ENCODE results near the gene SH3PXD2B.

Gene SH3PXD2B

DNA sequence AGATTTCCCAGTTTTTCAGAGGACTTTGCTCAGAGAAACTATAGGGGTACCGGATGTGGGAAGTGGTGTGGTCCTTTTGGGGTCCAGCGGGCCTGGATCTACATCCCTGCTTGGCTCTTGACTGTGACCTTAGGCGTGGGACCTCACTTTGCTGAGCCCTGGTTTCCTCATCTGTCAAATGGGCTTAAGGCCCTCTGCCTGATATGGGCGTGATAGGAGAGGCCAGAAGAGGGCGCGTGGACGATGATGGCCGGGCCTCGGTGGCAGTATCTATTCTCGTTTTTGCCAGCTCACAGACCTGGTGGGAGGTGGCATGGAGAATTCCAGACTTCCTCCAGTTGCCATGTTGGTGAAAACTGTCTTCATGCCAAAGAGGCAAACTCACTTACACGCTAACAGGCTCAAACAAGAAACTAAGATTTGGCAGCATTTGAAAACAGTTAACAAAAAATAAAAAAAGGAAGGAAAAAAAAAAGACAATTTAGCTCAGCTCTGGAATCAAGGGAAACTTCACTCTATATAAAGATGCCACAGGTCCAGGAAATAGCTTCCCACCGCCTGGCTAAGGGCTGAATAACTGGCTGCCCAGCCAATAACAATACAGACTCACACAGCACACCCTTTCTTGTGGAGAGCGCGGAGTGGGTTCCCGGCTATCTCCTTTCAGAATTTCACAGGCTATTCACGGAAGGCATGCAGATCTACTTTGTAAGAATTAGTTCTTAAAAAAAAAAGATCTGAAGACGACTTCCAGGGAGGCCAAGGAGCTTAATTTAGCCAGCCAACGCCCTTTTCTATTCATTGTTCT, 1.7 kb downstream of the SH3PXD2B start:
- peak; percentile 63 for DNase-seq

DNA sequence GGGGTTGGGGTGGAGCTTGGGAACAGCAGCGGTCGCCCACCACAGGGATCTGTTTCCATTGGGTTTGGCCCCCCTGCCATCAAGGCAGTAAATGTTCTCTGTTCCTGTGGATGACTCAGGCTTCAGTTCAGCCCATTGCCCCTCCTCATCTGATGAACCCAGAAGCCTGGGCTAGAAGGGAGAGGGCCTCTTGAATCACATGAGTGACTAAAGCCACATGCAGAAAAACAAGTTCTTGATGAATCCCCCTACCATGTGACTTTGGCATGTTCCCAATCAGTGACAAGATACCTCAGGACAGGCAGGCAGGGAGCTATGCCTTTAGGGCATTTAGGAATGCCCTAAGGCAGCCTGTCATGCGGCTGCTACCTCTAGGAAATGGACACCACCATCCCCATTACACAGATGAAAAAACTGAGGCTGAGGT, 2.5 kb downstream of the SH3PXD2B start:
- DNase-seq: no peak

DNA sequence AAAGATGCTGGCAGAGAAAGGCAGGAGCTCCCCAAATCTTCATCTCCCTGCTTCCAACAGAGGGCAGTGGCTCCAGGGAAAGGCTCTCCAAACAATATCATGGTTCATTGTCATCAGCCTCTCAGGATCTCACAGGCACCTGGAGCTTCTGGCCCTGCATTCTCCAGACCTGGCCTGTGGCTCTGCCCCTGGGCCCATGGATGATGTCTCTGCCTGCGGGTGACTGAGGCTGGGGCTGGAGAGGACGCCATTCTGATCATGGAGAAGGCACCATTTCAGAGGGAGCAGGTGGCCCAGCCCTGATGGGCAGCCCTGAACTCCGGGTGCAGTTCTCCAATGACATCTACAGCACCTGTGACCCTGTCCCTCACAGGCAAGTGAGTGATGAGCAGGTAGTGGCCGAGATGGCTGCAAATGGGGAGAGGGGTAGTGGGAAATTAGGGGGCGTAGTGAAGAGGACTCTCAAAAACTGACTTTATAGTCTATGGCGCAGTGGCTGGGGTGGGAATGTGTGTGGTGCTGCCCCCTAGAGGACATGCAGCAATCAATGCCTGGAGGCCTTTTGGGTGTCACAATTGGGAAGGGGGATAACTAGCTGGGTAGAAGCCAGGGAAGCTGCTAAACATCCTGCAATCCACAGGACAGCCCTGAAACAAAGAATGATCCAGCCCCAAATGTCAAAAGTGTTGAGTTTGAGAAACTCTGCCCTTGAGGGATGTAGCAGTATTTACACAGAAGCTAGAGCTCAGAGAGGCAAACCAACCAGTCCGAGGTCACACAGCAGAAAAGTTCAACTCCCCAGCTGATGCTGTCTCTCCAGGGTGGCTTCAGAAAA, 3.2 kb downstream of the SH3PXD2B start:
- DNase-seq: no peak

DNA sequence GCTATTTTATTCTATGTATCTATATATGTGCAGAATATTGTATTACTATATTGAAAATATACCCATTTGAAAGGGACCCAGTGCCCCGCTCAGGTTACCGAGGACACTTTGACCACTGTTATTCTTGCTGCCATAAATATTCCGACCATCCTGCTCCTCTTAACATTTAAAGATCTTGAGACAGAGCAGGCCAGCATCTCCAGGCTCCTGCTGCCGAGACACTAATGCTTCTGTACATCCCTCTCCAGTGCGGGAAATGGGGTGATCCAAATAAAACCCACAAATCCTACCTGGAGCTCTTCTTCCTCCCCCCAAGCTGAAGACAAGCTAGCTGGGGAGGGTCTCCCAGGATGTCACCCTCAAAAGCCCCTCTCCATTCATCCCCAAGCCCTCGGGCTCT, 3.9 kb downstream of the SH3PXD2B start:
- no peak for DNase-seq

DNA sequence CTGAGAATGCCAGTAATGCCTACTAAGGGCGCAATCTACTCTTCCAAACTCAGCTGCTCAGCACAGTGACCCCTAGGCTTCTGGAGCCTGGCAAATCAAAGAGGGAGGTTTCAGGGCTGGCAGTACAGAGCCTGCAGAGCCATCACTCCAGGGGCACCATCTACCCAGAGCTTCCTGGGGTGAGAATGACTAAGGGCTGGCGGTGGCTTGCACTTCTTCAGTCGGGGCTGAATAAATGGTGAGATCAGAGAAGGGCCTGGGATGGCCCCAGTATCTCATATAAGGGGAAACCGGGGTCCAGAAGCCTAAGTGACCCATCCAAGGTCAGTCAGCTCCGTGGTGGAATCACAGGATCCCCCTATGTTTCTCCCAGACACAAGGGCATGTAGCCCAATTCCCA, 5.3 kb downstream of the SH3PXD2B start:
- no peak for DNase-seq

DNA sequence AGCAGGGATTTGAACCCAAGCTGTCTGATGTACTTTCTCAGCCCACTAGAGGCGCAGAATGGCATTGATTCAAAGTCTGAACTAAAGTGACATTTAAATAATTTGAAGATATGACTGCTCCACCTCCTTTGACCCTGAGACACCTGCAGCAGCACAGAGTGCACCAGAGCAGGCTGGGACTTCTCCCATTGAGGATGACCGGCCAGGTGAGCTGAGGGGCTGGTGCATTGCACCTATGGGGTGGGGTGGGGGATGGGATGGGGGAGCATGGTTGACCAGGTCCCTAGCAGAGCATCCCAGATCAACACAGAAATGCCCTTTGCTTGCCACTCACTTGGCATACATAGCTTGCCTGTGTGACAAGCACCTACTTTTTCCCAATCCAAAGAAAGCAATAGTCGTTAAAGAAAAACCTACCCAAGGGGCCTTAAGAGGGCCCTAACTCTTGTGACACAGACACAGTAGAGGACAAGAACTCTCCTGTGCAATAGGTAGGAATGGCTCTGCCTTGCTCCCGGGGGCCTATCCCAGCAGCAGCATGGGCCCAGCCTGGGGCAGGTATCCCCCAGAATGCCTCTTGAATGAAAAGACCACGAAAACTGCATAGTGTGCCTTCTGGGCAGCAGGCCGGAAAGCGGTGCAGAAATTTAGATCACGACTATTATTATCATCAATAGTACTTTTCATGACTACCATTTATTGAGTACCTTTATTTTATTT, 6.5 kb downstream of the SH3PXD2B start:
- DNase-seq: no peak

DNA sequence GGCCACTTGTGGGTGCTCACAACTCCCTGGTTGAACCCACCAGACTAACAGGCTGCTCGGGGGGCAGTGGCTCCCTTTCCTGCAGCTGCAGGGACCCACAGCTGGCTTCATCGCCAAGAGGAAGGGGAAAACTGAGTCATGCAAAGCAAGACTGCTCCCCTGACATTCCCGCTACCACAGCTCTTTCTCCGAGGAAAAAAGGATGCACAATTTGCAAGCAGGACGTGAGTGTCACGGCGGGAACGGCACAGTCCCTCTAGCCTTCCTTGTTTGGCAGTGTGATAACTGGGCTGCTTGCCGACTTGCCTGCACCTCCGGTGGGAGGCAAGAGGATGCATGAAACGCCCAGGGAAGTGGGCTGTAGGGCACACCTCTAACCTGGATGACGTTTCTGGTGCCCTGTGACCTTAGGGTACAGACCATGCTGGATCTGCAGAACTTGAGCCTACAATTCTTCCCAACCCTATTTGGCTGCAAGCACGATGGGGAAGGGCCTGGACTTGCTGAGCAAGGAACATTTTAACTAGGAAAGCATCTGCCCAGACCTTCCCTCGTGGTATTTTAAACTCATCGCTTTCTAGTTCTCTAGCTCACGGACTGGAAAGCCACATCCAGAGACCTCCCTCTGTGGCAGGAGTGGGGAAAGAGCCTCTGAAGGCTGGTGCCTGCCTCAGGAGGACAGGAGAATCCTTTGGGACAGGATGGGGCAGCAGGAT, 7.8 kb downstream of the SH3PXD2B start:
- no peak for DNase-seq

DNA sequence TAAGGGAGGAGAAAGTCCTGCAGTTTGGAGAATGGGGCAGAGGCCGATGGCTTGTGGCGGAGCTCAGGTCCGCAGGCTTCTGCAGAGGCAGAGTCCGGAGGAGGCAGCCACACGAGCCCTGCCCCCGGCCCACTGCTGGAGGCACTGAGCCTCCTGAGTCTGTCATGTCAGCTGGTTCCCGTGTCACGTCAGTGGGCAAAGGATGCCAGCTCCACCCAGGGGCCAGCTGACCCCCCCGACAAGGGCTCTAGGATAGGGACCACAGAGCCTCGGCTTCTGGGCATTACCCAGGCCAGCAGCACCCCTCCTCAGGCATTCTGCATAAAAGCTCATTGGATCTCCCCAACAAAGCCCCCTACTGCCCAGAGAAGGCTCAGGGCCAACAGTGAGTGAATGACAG, 8.5 kb downstream of the SH3PXD2B start:
- no peak for DNase-seq

DNA sequence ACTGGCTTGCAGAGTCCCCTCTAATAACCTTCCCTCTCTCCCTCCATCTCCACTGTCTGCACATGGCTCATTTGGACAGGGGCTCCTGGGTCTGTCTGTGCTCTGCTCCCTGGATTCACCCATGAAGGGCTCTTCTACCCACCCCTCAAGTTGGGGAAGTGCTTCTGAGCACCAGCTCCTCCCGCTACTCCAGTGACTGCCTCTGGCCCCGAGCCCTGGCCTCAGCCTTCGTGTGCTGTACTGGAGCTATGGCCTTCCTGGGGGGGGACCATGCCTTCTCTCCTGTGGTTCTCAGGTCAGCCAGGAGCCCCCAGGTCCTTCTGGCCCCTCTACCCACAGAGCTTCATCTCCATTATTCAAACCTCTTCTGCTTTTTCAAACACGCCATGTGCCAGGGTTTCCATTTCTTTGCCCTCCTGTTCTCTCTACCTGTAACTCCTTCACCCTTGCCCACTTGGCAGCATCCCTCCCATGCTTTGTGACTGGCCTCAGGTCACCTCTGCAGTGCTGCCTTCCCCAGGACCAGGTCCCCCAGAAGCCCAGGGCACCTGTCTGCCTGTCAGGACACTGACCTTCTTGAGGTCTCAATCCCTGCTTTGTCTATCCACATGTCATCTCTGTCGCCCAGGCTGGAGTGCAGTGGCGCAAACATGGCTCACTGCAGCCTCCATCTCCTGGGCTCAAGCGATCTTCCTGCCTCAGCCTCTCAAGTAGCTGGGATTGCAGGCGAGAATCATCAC, 9.5 kb downstream of the SH3PXD2B start:
- DNase-seq: no peak

DNA sequence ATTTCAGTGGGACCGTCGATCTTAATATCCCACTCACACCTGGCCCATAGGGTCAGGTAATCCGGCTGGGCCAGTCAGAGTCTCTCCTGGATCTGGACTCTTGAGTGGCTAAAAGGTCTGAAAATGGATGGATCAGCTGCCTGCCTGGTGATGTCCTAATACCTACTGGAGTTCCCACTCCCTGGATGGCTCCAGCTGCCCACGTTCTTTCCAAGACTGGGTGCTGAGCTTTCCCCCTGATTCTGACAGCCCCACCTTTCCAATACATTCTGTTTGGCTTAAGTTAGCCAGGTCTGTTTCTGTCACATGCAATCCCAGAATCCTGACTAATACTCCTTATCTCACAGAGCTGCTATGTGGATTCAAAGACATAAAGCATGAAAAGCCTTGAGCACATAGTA, 10.2 kb downstream of the SH3PXD2B start:
- DNase-seq: no peak

DNA sequence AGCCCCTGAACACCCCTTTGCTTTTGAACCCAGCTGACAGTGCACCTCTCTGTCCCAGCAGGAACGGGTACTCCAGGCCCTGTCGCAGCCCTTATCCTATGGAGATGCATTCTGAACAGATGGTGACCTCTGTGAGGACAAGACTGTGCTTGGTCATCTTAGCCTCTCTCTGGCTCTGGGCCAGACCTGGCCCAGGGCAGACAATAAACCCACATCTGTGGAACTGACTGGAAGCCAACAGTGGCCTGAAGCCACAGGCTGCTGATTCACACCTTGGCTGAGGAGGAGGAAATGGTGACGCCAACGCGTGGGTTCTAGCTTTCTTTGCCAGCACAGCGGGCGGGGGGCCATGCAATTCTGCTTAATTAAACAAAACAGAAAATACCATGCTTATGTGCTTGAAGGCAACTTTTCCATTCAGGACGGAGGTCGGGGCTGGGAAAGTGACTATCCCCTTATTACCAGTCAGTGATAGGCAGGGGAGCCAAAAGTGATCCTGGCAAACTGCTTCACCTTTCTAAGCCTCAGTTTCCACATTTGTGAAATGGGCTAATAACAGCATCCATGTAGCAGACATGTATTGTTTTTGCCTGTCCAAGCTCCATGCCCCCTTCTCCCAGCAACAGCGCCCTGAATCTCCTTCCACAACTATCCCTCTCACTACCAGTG, 10.8 kb downstream of the SH3PXD2B start:
- no peak for DNase-seq

DNA sequence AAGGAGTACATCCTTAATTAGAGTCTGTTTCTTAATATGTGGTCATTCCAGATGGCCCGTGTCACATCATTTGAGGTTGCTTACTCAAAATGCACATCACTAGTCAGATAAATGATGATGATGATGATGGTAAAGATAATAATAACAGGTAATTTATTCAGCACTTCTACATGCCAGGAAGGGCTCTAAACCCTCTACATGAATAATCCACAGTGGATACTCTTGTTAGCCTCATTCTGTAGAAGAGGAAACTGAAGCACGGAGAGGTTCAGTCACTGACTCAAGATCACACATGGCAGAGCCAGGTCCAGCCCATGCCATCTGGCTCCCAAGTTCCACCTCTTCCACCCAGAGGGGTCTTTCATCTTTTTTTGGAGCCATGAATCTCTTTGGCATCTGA, 11.7 kb downstream of the SH3PXD2B start:
- no peak for DNase-seq

DNA sequence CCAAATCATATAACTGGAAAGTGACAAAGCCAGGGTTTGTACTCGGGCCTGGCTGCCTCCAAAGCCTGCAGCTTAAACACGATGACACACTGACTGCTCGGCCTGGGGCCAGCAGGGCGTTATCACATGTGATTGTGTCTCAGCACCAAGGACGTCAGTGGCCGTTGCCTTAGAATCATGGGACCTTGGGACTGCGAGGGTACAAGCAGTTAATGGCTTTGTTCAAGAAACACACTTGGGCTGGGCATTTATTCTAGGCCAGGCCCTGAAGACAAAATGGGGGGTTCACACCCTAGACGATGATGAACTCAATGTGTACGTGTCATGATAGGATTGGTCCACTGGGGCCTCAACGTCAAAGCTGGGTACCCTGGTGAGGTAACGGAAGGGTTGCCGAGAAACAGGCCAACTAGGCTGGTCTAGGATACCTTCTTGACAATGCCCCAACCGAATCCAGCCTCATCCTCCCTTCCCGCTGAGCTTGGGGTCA, 13.0 kb downstream of the SH3PXD2B start:
- no peak for DNase-seq

DNA sequence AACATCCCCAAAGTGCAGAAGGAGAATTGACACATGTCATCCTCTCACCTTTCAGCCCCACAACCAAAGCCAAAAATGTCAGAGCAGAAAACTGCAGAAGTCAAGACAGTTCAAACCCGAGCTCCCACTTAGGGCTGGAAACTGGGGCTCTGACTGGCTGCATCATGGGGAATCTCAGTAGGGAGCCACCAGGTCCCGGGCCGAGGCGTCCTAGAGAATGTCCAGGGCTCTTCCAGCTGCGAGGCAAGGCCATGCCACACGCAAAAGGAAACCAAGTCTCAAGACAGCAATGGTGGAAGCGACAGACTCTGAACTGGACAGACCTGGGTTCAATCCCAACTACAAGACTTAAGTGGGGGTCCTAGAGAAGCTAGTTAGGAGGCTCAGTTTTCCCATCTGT, 13.8 kb downstream of the SH3PXD2B start:
- DNase-seq: no peak

DNA sequence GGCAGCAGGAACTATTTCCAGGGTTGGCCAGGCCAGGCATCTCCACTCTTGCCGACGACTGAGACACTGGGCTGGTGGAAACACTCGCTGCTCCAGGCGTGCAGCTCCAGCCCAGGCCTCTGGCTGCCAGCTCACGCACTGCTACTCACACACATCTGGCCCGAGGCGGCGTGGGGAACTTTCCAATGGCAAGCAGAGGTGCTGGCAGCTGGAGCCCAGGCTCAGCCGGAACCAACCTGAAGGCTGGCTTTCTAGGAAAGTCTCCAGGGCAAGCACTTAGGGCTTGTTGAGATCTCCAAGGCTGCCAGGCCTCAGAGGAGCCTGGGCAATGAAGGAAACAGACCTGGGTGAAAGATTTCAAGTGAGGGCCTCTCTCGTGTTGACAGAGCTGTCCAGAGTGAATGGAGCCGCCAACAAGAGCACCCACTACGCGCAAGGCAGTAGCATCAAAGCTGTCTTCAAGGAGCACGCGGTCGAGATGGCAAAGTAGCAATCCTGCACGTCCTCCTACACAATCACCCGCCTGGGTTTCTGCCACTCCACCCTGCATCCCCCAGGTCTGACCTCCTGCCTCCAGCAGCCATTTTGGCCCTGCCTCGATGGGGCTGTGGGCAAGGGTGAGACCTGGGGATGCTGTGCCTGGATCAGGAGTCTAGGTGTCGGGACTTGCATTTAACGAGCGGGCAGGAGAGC, 14.4 kb downstream of the SH3PXD2B start:
- DNase-seq: no peak

DNA sequence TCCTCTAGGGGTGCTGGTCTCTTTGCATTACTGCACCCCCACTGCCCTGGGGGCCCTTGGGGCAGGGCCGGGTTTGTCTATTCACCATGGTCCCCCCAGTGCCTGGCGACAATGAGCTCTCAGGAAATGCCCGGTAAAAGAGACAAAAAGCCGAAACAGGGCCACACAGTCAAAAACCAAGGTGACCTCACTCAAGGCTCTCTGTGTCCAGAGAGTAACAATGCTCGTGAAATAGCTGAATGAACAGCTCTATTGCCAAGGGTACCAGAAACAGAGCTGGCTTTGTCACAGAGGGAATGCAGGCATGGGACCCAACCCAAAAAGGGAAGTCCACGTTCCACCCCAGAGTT, 16.0 kb downstream of the SH3PXD2B start:
- DNase-seq: no peak

DNA sequence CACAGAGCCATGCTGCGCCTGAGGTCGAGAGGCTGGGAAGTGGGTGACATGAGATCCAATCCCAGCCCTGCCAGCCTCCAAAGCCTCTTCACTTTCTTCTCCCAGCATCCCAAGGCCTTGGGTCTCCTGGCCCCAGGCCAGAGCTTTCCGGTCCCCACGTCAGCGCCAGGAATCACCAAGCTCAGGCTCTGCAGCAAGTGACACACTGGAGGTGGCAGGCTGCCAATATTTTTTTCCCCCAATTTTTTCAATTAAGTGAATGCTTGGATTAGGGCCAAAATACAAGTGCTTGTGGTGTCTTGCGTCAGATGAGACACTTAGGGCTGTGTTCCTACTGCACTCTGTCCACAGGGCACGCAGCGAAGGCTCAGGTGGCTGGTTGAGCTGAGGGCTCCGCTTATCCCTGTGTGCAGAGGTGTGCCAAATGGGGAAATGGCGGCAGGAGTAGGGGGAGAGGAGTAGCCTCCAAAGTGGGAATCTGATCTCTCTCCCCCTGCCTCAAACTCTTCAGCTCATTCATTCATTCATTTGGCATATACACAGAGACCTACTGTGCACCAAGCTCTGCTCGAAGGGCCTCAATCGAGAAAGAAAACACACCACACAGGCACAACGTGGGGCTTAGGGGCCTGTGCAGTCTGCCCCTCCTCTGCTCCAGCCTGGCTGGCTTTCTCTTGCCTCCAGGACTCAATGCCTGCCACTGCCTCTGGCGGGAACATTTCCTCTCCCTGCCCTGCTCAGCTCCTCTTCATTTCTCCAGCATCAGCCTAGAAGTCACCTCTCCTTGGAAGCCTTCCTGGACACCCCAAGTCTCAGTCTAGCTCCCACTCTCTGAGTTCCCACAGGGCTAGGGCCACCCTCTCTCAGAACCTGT, 16.6 kb downstream of the SH3PXD2B start:
- DNase-seq: peak; percentile 94

DNA sequence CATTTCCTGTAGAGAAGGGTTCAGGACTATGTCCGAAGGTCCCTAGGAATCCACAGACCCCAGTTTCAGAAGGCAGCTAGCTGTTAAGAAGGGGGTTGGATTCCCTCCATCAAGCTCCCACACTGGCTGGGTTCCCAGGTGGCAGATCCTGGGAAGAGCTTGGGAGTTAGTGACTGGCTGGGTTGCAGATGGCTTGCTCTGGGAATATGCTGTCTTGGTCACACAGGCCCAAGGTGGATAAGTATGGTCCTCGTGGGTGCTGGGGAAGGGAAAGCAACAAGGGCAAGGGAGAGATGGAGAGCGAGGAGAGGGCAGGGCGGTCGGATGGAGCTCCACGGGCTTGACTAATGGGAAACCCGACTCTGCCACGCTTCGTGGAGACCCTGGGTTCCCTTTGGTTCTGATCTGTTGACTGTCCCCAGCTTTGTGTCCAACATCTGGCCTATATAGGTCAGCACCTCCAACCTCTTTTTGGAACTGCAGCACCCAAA, 17.4 kb downstream of the SH3PXD2B start:
- no peak for DNase-seq

DNA sequence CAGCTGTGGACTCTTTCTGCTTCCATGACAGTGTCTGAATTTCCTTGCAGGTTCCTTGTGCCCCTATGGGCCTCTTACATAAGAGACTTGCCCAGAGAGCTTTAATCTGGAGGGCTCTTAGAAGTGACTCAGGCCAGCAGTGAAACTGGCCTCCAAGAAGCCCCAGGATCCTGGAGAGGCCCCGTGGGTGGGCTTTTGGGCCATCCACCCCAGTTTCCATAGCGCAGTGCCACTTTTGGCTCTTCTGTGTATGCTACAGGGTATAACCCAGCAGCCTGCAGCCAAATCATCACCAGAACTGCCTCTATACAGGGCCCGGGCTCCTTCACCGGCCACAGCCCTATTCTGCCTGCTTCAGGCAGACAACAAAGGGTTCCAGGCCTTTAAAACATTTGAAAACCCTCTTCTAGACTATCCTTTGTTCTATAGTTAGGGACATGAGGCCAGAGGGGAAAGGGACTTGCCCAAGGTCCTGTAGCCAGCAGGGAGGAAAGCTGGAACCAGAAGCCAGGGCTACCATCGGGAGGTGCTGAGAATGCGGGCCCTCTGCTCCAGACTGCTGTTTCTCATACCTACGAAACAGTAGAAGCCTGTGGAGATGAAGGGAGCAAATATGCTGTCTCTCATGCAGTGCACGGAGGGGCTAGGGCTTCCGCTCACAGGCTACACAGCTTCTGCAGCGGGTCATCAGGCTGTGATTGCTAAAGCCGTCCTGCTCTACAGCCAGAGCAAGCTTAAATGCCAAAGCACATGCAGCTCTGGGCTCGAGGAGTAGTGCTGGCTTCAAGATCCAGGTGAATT, 18.0 kb downstream of the SH3PXD2B start:
- DNase-seq: no peak

All from NCI-H510A treated with DMSO at 0.1 percent for 48 hours (cell line).